BE2C (cell line): ENCODE data around the gene CASKIN1.

ENCODE experiments used
- DNase-seq: peaks from one replicate; pipeline ENCODE4 v3.0.0-alpha.2; 2020
- H3K27me3 ChIP-seq: fragments of 250-450 bp; sonication (Bioruptor Pico); 2 replicates; pipeline ENCODE4 v1.5.1; 2020; ENCODE audit warnings: mild to moderate bottlenecking
- H3K36me3 ChIP-seq: fragments of 250-450 bp; sonication (Bioruptor Pico); 2 replicates; pipeline ENCODE4 v1.5.1; 2020; ENCODE audit warnings: mild to moderate bottlenecking
- H3K4me1 ChIP-seq: fragments of 250-450 bp; sonication (Bioruptor Pico); 2 replicates; pipeline ENCODE4 v1.5.1; 2020
- H3K4me3 ChIP-seq: 2 replicates; pipeline ENCODE4 v1.5.1; 2011; ENCODE audit warnings: low read depth, low read length
- H3K9me3 ChIP-seq: fragments of 250-450 bp; sonication (Bioruptor Pico); 2 replicates; pipeline ENCODE4 v1.5.1; 2020
- TF ChIP-seq, protein P1 (sequence below): IDR thresholded peaks from 2 replicates; pipeline ENCODE4 v1.5.1; 2012; ENCODE audit warnings: mild to moderate bottlenecking, low read depth, low read length

Gene CASKIN1

DNA sequence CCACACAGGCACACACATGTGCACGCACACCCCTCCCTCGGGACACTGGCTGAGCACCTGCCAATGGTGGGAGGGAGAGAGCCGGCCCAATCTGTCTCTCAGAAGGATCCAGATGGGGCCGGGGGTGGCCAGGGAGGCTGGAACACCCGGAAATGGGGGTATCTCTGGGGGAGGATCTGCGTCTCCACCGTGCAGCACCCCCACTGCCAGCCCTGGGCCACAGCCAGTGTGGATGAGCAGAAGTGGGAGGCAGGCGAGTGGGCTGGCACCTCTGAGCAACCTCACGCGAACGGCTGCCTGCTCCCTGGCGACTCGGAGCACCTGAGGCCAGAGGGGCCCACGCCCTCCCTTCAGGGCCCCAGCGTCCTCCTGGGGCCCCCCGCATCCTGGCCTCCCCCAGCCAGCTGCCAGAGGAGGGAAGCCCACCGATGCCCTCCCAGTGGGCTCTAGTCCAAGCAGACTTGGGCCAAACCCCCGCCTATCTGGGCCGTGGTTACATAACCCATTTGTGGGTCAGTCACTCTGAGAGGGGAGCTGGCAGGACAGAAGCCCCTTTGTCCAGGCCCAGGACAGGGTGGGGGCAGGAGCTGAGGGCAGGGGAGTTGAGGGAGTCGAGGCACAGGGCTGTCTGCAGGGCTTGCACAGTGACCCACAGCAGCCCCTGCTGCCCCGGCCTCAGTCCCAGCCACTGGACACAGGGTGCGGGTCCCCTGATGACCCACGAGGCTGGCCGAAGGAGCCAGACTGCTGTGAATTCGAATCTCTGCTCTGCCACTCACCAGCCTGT lies 5.6 kb downstream of the CASKIN1 start:
- Histone ChIP-seq H3K4me1 (peaks cover 17% of the 10 kb centered on the region), H3K4me3 (no peak overlapping the region)
- TF ChIP-seq, protein P1, sequence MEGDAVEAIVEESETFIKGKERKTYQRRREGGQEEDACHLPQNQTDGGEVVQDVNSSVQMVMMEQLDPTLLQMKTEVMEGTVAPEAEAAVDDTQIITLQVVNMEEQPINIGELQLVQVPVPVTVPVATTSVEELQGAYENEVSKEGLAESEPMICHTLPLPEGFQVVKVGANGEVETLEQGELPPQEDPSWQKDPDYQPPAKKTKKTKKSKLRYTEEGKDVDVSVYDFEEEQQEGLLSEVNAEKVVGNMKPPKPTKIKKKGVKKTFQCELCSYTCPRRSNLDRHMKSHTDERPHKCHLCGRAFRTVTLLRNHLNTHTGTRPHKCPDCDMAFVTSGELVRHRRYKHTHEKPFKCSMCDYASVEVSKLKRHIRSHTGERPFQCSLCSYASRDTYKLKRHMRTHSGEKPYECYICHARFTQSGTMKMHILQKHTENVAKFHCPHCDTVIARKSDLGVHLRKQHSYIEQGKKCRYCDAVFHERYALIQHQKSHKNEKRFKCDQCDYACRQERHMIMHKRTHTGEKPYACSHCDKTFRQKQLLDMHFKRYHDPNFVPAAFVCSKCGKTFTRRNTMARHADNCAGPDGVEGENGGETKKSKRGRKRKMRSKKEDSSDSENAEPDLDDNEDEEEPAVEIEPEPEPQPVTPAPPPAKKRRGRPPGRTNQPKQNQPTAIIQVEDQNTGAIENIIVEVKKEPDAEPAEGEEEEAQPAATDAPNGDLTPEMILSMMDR = no peak

DNA sequence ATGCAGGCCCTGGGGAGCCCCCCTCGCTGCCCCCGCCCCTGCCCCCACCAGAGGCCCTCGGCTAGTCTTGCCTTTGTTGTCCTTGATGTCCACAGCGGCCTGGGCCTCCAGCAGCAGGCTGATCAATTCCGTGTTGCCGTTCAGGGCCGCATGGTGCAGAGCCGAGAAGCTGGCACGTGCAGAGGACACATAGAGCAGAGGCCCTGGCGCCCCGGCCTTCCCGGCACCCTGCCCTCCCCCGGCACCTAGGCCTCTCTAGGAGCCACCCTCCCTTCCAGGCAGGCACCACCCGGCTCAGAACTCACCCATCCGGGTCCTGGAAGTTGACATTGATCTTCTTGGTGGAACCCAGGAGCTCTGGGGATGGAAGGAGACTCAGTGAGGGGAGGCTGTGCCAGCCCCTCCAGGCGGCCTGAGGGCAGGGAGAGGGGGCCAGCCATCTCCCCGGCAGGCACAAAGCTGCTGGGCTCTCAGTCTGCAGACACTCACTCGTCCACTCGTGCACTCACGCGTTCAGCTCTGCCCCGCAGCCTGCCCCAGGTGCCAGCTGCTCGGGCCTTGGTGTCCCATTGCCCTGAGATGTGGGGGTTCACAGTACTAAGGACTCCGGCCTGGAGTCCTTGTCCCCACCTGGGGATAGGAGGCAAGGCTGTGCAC lies 6.3 kb downstream of the CASKIN1 start:
- no peaks in the 10 kb centered on the region; the same call in 1 of the 2 replicates for H3K36me3 ChIP-seq
- H3K27me3 ChIP-seq = no peaks in the 10 kb centered on the region
- H3K4me1 ChIP-seq = peaks cover 11% of the 10 kb centered on the region
- no peaks in the 10 kb centered on the region for H3K9me3 ChIP-seq
- TF ChIP-seq, protein P1 = no peak
- DNase-seq = no peak
- H3K4me3 ChIP-seq = no peak overlapping the region

More for the DNA sequence above, 5.6 kb downstream of the CASKIN1 start:
- H3K9me3 ChIP-seq = no peaks in the 10 kb centered on the region
- H3K27me3 ChIP-seq = no peaks in the 10 kb centered on the region
- DNase-seq = no peak
- H3K36me3 ChIP-seq = no peaks in the 10 kb centered on the region; the same call in 1 of the 2 replicates

DNA sequence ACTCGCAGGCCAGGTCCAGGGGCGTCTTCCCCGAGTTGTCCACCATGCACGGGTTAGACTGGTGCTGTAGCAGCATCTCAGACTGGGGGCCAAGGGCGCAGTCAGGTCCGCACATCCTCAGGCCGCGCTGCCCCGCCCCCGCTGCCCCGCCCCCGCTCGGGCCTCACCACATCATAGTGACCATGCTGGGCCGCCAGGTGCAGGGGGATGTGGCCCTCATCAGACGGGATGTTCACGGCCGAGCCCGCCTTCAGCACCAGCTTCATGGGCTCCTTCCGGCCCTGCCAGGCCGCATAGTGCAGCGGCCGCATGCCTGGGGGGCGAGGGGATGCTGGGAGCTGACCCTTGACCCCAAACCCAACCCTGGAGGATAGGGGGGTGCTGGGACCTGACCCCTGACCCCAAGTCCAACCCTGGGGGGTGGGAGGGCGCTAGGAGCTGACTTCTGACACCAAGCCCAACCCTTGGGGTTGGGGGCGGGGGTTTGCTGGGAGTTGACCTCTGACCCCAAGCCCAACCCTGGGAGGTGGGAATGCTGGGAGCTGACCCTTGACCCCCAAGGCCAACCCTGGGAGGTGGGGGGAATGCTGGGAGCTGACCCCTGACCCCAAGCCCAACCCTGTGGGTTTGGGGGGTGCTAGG lies 7.0 kb downstream of the CASKIN1 start:
- Histone ChIP-seq H3K27me3 (no peaks in the 10 kb centered on the region), H3K9me3 (no peaks in the 10 kb centered on the region), H3K4me1 (peaks cover 6% of the 10 kb centered on the region; the same call in 1 of the 2 replicates), H3K36me3 (no peaks in the 10 kb centered on the region; the same call in 1 of the 2 replicates), H3K4me3 (no peak overlapping the region)
- TF ChIP-seq, protein P1 = no peak
- DNase-seq = no peak

DNA sequence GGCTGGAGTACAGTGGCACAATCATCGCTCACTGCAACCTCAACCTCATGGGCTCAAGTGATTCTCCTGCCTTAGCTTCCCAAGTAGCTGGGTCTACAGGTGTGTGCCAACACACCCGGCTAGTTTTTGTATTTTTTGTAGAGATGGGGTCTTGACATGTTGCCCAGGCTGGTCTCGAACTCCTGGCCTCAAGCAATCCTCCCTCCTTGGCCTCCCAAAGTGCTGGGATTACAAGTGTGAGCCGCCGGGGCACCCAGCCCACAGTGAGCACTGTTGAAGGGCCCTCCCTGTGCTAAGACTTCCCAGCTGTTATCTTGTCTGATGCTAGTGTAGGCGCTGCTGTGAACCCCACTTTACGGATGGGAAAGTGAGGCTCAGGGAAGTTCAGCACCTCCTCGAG lies 8.0 kb downstream of the CASKIN1 start:
- H3K27me3 ChIP-seq = no peaks in the 10 kb centered on the region
- no peak for DNase-seq
- H3K4me1 ChIP-seq = no peaks in the 10 kb centered on the region
- H3K36me3 ChIP-seq = no peaks in the 10 kb centered on the region; the same call in none of the 2 replicates
- H3K9me3 ChIP-seq = no peaks in the 10 kb centered on the region
- no peak overlapping the region for H3K4me3 ChIP-seq
- TF ChIP-seq, protein P1 = no peak

DNA sequence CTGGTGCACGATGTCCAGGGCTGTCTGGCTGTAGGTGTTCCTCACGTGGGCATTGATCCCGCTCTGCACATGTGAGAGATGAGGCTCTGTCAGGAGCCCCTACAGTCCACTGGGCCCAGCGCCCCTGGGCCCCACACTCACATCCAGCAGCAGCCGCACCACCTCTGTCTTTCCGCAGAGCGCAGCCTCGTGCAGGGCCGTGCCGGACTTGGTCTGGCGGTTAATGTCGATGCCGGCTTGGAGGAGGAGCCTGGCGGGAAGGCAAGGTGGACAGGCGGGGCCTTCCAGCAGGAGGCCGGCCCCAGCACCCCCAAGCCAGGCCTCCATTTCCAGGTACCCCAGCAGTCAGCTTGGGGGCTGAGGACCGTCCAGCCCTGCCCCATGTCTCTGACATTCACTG lies 9.2 kb downstream of the CASKIN1 start:
- no peaks in the 10 kb centered on the region for H3K4me1 ChIP-seq
- H3K4me3 ChIP-seq = no peak overlapping the region
- no peaks in the 10 kb centered on the region for H3K27me3 ChIP-seq
- TF ChIP-seq, protein P1 = no peak
- no peaks in the 10 kb centered on the region for H3K9me3 ChIP-seq
- DNase-seq = no peak
- peaks cover 2% of the 10 kb centered on the region for H3K36me3 ChIP-seq
